Myocyte (in vitro differentiated cells): Measurements from ENCODE around the gene ITGAL. TPM values are rescaled to one million over a fixed set of nuclear protein-coding genes. Genes with fewer than 3 reads are reported as not detected.
A peak's percentile ranks its signal among the peaks of the same experiment; 100 is the strongest.
"Not testable (repeated sequence)": the region's sequence is repeated elsewhere in the genome, so short reads cannot be mapped to it uniquely, and the experiment has no call there.

Experiments used
- DNase-seq: peaks from one replicate; pipeline ENCODE4 v3.0.0-alpha.2; 2012; ENCODE audit warnings: low read depth
- total RNA-seq: library from RNA; depleted of rRNA; stranded (reverse); fragments of >200 nt; gene quantifications from 2 replicates; pipeline ENCODE4 v1.2.3, GENCODE V29; 2014

The ITGAL gene
- total RNA-seq, 1 donor from 2014 or later: not detected

DNA sequence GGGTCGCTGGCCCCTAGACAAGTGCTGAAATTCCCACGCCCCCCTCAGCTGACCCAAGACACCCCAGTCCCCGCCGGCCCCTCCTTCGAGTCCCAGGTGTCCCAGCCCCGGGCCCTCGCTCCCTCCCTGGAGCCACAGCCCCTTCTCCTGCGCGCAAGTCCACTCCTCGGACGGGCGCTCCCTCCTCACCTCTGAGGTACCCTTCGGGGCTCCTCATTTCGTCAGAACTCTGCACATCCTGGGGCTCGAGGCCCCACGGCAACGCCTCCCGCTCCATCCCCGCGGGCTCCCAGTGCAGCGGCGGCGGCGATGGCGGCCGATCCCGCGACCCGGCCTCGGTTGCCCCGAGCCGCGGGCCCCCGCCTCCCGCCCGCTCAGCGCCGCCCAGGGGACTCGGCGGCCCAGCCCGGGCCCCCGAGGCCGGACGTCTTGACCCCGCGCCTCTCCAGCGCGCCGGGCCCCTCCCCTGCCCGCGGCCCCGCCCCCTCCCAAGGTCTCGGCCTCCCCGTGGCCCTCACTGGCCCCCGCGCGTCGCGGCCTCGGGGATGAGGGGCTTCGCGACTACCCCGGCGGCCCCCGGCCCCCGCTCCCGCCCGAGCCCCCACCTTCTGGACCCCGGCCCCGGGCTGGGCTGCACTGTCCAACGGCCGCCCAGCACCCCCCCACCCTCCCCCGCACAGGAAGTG lies 53.7 kb downstream of the ITGAL start, which contains the start of gene ZNF768:
TSS of gene ZNF768 (minus strand) at position 430 of the 686 bp plus-strand sequence. CDS start at position 277, 153 bp downstream.
- no peak for DNase-seq

DNA sequence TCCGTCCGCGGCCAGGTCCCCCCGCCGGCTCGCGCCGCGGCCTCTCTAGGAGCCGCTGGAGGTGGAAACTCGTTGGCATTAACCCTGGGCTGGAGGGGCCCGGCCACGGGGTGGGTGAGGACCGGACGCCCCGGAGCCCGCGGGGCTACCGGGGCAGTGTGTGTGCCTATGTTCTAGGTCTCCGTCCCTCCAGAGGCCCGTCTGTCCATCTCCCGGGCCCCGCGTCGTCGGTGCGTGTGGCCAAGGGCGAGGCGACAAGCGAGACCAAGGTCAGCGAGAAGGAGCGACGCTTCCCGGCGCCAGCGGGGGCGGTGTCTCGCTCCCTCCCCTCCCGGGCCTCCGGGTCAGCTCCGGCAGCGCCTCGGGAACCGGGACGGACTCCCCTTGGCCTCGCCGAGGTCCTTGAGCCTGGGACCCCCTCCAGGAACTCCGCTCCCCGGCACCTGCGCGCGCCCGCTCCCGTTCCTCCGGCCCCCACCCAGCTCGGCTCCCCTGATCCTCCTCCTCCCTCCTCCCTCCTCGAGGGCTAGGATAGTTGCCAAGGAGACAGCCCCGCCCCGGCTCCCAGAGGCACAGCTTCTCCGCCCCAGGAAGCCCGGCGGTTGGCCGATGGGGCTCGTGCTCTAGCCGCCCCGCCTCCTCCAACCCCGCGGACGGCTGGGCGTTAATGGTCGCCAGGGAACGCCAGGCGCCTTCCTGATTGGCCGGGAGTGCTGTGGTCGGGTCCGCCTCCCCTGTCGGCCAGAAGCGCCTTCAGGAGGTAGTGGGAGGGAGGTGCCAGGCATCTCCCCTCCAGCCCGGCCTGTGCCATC lies 54.5 kb downstream of the ITGAL start:
- DNase-seq: peak; percentile 99

DNA sequence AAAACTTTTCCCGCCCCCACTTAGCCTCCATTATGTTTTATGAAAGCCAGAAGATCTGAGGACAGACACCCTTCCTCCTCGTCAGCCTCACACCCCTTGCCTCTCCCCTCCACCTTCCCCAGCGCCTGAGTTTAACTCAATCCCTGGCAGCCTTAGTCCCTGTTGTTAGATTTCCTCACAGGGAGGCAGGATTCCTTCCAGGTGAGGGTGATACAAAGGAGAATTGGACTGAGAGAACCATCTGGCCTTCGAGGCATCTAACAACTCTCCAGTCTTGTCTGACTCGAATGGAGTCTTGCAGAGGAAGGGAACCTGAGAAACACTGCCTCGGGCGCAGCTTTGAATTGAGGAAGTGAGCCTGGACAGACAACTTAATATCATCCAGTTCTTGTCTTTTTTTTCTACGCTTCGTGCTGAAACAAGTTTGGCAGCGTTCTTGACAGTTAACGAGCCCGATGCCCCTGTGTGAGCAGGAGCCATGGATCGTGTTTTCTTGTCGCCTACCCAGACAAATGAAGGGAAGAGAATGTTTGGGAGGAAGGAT lies 55.2 kb downstream of the ITGAL start:
- no peak for DNase-seq

DNA sequence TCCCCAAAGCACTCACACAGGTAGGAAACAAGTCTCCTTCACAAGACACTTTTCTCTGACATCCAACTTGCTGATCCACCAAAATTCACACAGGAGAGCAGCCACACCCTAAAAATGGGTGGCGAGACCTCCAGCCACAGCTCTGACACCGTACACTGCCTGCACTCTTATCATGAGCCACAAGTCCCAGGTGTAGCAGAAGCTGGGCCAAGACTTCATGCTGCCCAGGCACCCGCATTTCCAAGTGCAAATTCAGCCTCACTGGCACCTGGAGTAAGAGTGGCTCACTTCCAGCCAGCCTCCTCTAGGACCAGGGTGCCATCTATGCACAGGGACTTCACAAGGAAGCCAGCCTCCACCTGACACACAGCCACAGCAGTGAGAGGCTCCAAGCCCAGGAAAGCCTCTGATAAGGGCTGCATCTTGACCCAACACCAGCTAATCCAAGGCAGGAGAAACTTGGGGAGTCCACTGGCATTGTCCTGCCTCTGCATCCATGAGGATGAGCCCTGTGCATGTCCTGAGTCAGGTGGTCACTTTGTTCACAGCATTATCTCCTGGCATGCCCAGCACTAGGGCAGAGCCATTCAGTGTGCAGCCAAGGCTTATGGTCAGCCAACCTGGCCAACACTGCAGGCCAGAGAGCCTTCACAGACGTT lies 56.4 kb downstream of the ITGAL start:
- no peak for DNase-seq

DNA sequence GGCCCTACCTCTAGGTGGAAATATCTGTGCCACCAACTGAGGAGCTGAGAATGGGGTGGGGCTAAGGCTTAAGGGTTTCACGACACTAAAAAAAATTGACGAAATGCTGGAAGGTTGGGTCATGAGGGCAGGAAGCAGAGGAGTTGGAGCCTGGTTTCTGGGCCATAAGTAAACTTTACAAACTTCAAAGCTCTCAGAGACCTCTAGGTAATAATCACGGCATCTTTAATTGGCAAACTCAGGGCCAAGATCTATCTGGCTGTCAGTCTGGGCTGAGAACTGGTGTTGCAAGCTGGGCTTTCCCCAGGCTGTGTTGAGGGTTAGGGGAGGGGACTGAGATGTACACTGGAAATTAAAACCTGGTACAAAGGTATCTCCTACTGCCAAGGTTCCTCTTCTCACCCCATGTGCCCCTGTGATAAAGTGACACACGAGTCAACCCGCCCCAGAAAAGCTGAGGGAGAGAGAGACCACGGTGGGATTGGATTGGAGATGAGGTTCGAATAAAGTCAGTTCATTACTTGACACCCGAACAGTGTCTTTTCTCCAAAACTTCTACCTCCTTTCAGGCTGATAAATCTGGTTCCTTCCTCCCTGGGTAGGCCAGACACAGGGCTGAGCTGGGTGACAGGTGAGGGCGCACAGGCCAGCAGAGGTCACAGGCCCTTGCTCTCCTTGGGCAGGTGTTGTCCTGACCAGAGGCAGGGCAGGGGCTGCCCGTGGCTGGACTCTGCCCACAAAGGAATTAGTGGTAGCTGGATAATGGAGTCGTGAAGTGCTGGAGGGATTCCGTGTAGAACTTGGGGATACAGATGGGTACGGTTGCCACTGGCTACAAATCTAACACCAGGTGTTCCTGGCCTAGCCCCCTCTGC lies 57.9 kb downstream of the ITGAL start:
- DNase-seq: peak; percentile 52

DNA sequence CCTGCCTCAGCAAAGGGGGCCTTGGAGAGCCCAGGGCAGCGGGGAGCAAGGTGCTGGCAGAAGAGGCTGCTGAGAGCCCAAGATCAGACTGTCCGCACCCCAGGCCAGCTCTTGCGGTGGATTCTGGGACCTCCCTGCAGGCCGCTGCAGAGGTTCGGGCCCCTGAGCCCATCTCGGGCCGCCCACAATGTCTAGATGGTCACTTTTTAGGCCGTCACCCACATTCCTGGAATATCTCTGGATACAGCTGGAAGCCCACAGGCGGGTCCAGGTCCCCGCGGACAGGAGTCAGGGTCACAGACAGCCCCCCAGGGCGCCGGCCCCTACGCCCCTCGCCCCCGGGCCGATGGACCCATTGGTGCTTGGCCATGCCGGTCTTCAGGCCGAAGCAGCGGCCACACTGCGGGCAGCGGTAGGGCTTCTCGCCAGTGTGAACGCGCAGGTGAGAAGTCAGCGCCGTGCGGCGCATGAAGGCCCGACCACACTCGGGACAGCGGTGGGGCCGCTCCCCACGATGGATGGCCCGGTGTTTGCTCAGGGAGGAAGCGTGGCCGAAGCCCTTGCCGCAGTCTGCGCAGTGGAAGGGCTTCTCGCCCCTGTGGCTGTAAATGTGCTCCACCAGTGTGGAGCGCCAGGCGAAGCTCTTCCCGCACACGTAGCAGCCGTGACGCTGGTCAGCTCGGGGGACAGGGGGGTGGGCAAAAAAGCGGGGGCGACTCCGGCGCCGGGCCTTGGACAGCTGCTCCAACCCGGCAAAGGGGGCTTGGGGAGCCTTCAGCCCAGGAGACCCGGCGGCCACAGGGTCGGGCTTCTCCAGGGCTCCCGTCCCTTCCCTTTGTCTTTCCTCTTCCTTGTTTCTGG lies 60.0 kb downstream of the ITGAL start:
- no peak for DNase-seq

DNA sequence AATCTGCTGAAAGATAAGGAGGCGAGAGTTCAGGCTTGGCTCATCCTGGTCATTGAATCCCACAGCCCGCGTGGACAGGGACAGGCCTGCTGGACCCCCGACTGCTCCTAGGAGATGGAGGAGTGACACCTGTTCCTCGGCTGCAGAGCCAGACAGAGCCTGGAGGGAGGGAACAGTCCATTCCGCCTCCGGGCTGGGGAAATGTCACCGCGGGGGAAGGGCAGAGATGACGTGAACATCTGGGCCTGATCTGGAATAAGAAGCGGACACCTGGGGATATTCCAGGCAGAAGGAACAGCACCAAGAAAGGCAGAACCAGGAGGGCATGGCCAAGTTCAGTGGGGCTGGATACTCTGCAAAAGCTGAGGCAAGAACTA lies 60.6 kb downstream of the ITGAL start:
- DNase-seq: no peak

DNA sequence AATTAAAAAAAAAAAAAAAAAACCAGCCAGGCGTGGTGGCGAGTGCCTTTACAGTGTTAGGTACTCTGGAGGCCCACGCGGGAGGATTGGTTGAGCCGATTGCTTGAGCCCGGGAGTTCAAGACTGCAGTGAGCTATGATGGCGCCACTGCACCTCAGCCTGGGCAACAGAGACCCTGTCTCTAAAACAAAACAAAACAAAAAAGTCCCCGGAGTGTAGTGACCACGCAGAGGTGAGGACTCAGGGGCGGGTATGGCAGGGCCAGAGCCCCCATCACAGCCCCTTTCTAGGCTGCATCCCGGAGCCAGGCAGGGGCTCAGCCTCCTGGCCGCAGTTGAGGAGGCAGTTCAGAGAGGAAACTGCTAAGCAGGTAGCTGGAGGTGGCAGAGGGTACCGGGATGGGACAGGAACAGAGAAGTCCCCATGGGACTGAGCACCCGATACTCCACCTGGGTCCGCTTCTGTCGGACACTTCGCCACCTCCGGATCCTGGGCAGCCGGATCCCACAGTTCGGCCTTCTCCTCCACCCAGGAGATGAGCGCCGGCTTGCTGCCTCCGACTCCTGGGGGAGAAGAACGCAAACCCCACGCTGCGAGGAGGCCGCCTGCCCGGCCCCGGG lies 61.3 kb downstream of the ITGAL start:
- DNase-seq: peak; percentile 10

DNA sequence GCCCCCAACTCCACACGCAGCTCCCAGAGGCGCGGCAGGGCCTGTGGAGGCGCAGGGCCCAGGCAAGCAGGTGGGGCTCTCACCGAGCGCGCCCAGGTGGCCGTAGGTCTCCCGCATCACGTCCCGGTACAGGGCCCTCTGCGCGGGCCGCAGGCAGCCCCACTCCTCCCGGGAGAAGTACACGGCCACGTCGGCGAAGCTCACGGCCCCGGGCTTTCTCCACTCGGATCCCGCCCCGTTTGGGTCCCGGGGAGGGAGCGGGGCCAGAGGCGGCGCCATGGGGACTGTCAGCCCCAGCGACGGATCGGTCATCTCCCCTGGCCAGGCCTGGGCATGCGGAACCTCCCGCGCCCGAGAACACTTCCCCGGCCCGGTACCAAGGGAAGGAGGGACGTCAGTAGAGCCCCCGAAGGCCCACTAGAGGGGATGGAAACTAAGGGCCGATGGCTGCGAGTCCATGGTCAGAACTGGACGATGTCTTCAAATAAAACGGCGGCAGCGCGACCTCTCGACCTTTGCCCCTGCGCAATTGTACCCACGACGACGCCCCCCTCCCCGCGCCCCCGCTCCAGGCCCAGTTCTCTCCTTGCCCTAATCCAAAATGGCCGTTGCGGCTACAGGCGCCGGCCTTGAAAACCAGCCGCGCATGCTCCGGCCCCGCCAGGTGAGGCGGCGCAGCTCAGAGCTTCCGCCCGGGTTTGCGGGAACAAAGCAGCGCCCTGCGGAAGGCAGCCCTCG lies 62.0 kb downstream of the ITGAL start, which contains the start of gene ZNF747:
TSS of gene ZNF747 (minus strand) at position 491 of the 738 bp plus-strand sequence. CDS start at position 312, 179 bp downstream.
- DNase-seq: peak; percentile 91

DNA sequence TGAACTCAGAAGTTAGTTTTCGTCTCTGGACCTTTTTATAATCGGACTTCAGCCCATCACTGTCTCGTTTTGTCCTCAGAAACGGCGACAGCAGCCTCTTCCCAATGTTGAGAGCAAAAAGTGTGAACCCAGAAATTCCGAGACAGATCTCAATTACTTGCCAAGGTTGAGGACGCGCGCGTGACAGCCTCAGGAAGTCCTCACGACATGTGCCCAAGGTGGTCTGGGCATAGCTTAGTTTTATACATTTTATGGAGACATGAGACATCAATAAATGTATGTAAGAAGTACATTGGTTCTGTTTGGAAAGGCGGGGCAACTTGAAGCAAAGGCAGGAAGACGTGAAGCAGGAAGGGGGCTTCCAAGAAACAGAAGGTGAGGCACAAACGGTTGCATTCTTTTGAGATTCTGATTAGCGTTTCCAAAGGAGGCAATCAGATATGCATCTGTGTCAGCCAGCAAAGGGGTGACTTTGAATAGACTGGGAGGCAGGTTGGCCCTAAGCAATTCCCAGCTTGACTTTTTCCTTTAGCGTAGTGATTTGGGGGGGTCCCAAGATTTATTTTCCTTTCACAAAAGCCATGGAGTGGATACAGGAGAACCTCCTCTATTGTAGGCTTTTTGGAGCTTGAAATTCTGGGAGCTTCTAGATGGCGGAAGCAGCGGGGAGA lies 62.7 kb downstream of the ITGAL start:
- no peak for DNase-seq

DNA sequence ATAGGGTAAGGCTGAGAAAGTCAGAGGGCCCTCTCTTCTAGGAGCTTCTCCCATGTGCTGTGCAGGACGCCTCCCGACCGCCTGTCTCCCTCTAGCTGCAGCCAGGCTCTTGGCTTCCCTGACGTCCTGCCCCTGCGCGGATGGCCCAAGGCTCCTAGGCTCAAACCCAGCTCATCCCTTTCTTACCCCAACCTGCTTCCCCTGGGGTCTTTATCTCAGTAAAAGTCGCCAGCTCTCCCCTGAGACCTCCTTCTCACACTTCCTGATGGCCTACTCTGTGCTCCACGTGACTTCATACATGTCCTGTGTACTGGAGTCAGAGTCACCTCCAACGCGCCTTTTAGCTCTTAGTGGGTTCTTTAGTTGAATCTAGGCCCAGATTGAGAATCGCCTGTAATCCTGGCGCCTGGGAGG lies 63.2 kb downstream of the ITGAL start:
- peak; percentile 70 for DNase-seq

DNA sequence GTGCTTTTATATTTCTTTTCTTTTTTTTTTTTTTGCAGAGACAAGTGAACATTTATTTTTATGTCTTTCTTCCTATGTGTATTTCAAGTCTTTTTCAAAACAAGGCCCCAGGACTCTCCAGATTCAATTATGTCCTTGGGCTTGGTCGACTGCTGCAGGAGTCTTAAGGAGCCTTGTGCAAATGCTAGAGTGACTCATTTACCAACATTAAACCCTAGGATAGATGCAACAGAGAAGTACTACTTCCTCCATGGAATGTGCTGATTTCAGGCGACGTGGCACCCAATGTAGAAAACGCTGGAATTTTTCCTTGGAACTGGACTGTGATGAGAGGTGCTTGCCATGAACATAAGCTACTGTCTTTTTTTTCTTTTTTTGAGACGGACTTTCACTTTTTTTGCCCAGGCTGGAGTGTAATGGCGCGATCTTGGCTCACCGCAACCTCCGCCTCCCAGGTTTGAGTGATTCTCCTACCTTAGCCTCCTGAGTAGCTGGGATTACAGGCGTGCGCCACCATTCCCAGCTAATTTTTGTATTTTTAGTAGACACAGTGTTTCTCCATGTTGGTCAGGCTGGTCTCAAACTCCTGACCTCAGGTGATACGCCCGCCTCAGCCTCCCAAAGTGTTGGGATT lies 64.0 kb downstream of the ITGAL start:
- not testable (repeated sequence) for DNase-seq

DNA sequence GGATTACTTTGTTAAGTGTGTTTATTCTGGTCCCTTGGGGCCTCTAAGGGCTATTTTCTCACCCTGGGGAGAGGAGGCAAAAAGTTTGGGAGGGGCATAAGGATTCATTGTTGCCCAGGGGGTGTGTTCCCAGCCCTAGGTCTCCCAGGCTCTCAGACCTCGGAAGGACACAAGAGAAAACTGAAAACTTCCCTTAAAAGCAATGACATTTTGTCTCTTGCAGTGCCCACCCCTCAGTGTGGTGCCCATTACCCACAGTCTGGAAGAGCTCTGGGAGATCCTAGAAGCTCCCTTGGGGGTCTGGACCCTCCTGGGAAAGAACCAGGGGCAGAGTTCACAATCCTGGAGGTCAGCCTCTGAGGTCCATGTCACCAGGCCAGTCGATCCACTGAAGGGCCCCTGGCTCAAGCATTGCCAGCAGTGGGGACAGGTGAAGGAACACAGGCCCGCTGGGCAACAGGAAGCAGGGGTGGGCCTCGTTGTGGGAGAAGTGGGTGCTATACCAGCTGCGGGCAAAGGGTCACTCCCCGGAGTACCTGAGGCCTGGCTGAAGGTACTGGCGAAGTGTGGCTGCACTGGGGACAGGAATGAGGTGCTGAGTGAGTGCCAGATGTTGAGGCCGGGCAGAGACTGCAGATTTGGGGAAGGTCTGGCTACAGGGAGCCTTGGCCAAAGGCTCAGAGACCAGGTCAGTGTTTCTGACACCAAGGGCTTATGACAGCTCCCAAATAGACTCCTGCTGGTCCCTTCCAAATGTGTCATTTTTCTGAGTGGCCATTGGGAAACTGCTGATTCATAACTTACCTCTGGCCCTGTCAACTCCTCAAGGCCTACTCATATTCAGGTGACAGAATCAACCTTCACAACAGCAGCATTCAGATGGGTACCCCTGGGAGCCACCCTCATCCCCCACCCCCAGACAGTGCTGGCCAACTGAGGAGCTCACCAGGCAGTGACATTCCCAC lies 66.7 kb downstream of the ITGAL start:
- DNase-seq: no peak

DNA sequence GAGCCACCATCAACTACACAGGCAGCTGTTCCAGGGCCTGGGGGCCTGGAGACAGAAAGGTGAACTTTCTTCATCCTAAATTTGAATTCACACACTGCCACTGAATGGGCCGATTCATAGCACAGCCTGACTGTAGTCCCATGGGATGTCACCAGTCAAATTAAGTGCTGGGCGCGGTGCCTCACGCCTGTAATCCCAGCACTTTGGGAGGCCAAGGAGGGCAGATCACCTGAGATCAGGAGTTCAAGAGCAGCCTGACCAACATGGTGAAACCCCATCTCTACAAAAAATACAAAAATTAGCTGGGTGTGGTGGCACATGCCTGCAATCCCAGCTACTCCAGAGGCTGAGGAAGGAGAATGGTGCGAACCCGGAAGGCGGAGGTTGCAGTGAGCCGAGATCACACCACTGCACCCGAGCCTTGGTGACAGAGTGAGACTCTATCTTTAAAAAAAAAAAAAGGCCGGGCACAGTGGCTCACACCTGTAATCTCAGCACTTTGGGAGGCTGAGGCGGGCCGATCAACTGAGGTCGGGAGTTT lies 67.5 kb downstream of the ITGAL start:
- DNase-seq: not testable (repeated sequence)

DNA sequence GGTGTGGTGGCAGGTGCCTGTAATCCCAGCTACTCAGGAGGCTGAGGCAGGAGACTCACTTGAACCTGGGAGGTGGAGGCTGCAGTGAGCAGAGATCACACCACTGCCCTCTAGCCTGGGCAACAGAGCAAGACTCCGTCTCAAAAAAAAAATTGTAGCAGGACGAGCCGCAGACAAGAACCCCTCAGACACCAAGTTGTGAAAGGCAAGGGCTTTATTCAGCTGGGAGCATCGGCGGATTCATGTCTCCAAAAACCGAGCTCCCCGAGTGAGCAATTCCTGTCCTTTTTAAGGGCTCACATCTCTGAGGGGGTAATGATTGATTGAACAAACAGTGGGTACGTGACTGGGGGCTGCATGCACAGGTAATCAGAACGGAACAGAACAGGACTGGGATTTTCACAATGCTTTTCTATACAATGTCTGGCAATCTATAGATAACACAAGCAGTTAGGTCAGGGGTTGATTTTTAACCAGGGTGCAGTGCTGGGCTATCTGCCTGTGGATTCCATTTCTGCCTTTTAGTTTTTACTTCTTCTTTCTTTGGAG lies 68.4 kb downstream of the ITGAL start:
- not testable (repeated sequence) for DNase-seq
